Measurements from ENCODE around the gene TIRAP.

- TF ChIP-seq, protein P1, sequence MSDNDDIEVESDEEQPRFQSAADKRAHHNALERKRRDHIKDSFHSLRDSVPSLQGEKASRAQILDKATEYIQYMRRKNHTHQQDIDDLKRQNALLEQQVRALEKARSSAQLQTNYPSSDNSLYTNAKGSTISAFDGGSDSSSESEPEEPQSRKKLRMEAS (CRISPR knock-in tag; IDR thresholded peaks at IDR 0.05): no peak
- TF ChIP-seq, protein P2, sequence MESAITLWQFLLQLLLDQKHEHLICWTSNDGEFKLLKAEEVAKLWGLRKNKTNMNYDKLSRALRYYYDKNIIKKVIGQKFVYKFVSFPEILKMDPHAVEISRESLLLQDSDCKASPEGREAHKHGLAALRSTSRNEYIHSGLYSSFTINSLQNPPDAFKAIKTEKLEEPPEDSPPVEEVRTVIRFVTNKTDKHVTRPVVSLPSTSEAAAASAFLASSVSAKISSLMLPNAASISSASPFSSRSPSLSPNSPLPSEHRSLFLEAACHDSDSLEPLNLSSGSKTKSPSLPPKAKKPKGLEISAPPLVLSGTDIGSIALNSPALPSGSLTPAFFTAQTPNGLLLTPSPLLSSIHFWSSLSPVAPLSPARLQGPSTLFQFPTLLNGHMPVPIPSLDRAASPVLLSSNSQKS (CRISPR knock-in tag; IDR thresholded peaks at IDR 0.05): no peak
- TF ChIP-seq FOXK1 (CRISPR knock-in tag; IDR thresholded peaks at IDR 0.05; ENCODE audit: borderline replicate concordance): no peak
Measured at GRCh38 chr11:126246636-126247035, 36.3 kb upstream of the TIRAP start.

Measured in K562 (cell line).